SK-N-SH treated with all-trans-retinoic acid at 6 μM for 48 hours (cell line): Measurements from ENCODE around the gene PMVK.

Experiments used
- ATAC-seq: fragments of 200-7000 bp; cut with Tn5 transposase; 3 replicates; pipeline ENCODE4 v1.9.1; 2020; ENCODE audit warnings: mild to moderate bottlenecking, moderate library complexity
- RARB ChIP-seq: fragments of 250-450 bp; sonication (Bioruptor Pico); IDR thresholded peaks from 2 replicates; pipeline ENCODE4 v1.8.0; 2021; ENCODE audit warnings: mild to moderate bottlenecking, moderate library complexity
- ZFP30 ChIP-seq: fragments of 450-650 bp; formaldehyde crosslinking; IDR thresholded peaks from 2 replicates; pipeline ENCODE4 v1.5.0; 2022; ENCODE audit warnings: mild to moderate bottlenecking, moderate library complexity
- ZNF565 ChIP-seq: fragments of 450-650 bp; formaldehyde crosslinking; conservative IDR thresholded peaks from 2 replicates; pipeline ENCODE4 v1.5.0; 2020; ENCODE audit warnings: low read depth, mild to moderate bottlenecking, moderate library complexity

The PMVK gene

DNA sequence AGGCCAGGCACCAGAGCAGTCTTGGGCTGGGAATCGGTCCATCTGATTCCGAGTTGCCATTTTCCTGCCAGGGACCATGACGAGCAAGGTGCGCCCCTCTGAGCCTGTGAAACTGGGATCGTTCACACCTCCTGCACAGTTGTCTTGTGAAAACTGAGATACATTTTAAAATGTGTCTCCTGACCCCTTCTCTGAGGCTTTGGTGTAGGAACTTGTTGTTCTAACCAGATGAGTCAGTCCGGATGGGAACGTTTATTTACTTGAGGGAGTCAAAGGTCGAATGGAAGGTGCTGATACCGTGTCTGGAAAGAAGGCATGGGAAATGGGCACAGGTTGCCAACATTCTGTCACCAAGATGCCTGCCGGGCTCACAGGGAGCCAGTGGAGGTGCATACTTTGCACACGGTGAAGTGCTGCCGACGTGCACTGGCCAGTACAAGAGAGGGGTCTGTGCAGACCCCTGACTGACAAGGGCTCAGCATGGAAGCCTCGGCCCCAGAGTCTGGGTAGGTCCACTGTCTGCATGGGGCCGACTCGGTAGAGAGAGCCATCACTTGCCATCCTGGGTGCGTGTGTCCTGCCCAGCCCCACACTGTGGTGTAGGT, 59.0 kb downstream of the PMVK start (continued):
- TF ChIP-seq ZFP30 (CRISPR knock-in tag): no peak

DNA sequence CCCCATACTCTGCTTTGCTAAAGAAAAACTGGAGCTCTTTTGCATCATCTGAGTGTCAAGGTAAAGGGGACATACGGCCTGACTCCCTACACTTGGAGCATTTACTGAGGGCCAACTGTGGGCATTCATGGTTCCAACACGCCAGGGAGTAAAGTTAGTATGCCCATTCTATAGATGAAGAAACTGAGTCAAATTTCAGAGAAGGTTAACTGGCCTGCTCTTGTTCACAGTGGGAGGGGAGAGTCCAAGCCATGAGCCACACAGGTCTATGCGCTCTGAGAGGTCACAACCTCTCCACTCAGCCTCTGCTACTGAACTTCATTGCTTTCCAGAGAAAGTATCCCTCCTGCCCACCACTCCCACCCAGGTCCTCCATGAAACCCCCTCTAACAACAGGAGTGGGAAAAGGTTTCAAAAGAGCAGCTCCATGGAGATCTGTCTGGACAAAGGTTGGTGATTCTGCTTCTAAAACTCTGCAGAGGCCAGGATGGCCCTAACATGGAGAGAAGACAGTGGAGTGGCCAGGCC, 59.6 kb downstream of the PMVK start:
- TF ChIP-seq ZNF565 (CRISPR knock-in tag): no peak
- no peak for TF ChIP-seq RARB (CRISPR knock-in tag)
- no peak for ATAC-seq
